ENCODE results near the gene DBX2.
"Not testable (repeated sequence)": the region's sequence is repeated elsewhere in the genome, so short reads cannot be mapped to it uniquely, and the experiment has no call there.

The DBX2 gene

DNA sequence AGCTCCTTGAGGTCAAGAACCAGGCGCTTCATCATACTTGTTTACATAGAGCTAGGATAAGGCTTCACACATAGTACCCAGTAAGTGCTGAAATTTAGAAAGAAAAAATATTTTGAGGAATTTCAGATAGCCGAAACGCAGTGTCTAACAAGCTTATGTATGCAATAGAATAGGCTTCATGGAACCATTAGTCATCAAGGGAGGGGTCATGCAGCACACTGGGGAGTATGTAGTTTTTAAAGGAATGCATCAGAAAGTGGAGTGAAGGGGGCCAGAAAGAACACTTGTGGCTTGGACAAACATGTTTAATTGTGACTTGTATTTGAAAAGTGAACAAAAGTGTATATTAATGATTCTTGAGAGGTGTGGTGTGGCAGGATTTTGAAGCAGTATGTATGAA is 38.1 kb downstream of the DBX2 start:
- no peak for DNase-seq (ENCODE audit: low read depth in 1 of 2, low spot score in 1 of 2)

DNA sequence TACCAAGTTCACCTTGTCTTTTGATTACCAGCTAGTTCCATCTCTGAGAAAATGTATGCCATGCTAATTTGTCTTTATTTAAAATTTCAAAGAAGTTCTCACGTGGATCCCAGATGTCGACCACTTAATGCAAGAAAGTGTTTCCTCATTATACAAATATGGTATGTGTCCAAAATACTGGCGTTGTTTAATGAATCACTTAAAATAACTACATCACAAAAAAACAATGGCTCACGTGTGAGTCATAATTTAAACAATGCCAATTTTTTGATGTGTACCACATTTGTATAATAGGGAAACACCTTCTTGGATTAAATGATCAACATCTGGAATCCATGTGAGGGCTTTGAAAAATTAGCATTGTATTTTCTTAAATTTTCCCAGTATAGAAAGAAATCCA is 40.8 kb downstream of the DBX2 start:
- DNase-seq (ENCODE audit: low read depth in 1 of 2, low spot score in 1 of 2): no peak

DNA sequence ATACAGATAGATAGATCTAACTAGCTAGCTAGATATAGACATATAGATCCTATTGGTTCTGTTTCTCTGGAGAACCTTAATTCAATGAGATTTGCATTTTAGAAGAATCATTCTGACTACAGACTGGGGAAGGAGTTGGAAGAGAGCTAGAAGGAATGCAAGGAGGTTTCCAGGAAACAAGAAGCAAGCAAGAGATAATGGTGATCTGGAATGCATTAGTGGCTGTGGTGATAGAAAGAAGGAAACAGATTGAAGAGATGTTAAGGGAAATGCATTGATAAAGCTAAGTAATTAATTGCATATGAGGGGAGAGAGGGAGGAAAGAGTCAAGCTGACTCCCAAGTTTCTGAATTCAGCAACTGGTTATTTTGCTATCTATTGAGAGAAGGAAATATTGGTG is 42.7 kb downstream of the DBX2 start:
- no peak for DNase-seq (ENCODE audit: low read depth in 1 of 2, low spot score in 1 of 2)

DNA sequence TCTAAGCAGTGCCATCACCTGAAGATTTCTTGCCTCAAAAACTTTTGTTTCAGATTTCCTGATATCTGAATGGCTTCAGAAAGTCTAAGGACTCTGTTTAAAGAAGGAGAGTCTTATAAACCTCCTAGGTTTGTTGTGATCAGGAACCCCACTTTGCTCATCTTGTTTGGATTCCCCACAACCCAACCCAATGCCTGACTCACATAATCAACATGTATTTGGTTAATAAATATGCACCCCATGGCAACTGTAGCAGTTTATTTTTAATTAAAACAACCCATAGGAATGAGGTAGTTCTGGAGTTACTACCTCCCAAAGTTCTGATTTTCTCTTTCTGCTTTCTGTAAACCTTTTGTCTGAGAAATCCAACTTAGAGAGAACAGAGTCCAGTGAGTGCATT is 51.5 kb downstream of the DBX2 start:
- DNase-seq (ENCODE audit: low read depth in 1 of 2, low spot score in 1 of 2): no peak

DNA sequence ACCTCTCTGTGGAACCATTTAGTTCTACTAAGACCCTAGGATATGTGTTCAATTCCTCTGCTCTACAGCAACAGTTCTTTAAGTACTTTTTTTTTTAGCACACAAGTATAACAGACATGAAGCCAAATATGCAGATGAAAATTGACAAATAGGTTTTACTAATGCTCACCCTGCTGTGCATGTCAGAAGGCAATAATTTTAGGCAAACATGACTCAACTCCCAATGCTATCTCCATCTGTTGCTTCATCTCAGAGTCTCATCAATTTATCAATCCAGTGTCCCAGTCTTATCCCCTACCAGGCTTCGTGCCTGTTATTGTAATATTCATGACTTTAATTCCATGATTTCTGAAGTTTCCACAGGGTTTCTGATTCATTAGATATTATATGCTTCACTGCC is 57.7 kb downstream of the DBX2 start:
- no peak for DNase-seq (ENCODE audit: low read depth in 1 of 2, low spot score in 1 of 2)

GRCh38 chr12:44984863-44985262 is 66.0 kb downstream of the DBX2 start:
- not testable (repeated sequence) for DNase-seq (ENCODE audit: low read depth in 1 of 2, low spot score in 1 of 2)

DNA sequence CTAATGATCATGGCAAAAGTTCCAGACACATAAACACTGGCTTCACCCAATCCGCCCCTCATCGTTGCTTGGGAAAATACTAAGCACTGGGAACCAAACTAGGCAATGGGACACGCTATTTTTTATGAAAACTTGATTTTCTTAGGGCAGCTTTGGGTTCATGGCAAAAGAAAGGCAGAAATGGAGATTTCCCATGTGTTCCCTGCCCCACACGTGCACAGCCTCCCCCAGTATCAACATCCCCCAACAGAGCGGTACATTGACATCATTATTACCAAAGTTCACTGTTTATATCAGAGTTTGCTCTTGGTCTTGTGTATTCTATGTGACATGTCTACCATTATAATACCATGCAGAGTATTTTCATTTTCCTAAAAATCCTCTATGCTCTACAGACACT is 71.0 kb downstream of the DBX2 start:
- DNase-seq (ENCODE audit: low read depth in 1 of 2, low spot score in 1 of 2): no peak

DNA sequence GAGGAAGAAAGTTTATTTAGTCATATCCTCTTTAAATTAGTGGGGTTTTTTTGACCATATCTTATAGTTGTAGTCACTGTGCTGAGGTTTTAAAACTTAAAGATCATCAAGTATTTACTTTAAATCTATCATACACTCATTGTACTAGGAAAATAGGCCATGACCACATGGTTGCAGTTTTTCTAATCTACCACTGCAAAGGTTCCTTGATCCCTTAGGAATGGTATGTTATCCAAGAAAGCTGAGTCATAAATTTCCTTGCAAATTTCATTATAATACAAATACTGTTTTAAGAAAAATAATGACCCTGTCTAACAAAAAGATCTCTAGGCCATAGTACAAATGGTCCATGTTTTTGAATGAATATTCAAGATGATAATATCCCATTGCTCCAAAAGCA is 74.7 kb downstream of the DBX2 start:
- no peak for DNase-seq (ENCODE audit: low read depth in 1 of 2, low spot score in 1 of 2)

DNA sequence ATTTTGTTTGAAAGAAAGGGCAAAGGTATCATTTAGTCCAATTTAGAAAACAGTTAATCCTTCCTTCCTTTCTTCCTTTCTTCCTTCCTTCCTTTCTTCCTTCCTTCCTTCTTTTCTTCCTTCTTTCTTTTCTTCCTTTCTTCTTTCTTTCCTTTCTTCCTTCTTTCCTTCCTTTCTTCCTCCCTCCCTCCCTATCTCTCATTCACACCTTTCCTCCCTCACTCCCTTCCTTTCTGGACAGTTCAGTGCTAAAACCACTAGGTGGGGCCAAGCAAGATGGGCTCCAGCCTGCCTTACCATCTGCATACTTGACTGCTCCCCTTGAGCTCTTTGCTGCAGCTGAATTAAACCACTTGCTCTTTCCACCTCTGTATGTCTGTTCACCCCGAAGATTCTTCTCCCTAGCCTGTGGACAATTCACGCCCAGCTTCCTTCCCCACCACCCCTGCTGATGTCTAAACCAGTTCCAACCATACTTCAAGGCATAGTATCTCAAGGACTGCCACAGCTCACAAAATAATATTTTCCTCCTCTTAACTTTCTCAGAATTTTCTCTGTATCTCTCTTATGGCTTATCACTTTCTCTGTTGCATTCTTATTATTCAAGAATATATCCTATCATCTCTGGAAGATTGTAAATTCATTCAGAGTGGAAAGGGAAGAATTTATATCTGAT is 78.0 kb downstream of the DBX2 start:
- DNase-seq (ENCODE audit: low read depth in 1 of 2, low spot score in 1 of 2): no peak

DNA sequence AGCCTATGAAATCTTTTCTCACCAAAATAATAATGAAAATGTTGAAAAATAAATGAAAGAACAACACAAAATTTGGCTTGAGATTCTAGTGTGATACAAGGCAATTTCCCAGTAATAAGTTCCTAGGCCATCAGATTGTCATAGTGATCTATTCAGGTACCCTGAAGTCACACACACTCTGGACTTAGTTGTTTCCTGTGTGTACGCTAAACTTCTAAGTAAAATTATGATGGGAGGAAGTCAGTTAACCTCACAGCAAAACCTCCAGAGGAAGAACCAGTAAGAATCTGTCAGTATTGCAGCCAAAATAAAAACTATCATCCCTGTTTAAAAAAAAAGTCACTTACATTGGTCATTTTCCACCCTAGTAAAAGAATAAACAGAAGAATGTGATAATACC is 81.9 kb downstream of the DBX2 start:
- DNase-seq (ENCODE audit: low read depth in 1 of 2, low spot score in 1 of 2): no peak
